HFF-Myc (cell line): ENCODE results near the gene CERS3.

Experiments used
- DNase-seq: peaks from one replicate; pipeline ENCODE4 v3.0.0-alpha.2; 2011; ENCODE audit warnings: low read depth; ENCODE audit errors: extremely low read depth
- H3K4me3 ChIP-seq: replicated peaks from 2 replicates; pipeline ENCODE4 v1.5.1; 2011; ENCODE audit warnings: low read depth, mild to moderate bottlenecking, control low read depth, low read length
- CTCF ChIP-seq: IDR thresholded peaks from 2 replicates; pipeline ENCODE4 v1.5.1; 2012; ENCODE audit warnings: mild to moderate bottlenecking, low read depth, low read length, control low read depth; ENCODE audit errors: missing control alignments

The CERS3 gene

DNA sequence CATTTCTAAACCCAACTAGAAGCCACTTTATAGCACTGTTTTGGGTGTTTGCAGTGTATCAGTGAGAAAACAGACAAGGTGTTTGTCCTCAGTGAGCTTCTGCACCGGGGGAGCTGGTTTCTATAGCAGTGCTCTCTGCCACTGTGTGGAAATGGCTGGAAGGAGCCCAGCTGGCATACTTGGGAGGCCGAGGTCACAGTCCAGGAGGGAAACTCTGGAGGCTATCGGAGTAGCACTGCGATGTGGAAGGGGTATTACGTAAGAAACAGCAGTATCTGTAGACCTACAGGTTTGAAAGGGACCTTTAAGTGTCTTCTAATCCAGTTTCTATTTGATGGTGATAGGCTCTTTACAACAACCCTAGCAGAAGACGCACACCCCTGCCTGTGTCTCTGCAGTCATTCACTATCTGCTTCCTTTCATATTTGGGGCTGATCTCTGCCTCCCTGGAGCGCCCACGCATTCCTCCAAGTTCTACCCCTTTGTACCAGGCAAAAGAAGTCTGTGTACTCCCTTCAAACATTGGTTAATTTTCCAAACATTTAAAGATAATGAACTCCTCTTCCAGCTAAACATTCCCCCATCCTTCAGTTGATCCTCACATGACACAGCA is 99.5 kb downstream of the CERS3 start:
- DNase-seq = no peak
- no peak for TF ChIP-seq CTCF
- no peak overlapping the region for H3K4me3 ChIP-seq

DNA sequence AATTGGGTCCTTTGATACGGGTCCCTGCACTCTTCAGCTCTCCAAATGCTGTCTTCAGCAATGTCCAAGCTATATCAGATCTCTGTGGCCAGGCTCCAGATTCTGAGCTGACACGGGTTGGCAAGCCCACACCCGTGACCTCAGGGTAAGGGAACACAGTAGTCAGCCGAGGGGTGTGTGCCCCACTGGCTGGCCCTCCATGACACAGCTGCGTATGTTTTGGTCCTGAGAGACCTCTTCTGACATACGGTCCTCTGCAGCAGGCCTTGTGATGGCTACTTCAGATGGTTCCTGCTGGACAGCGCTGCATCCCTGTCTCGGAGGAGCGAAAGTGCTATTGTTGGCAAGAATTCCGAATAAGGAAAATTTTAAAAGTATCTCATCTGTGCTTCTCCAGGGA is 101.8 kb downstream of the CERS3 start:
- no peak for DNase-seq
- TF ChIP-seq CTCF = no peak
- H3K4me3 ChIP-seq = no peak overlapping the region

- H3K4me3 ChIP-seq = no peak overlapping the region
These were observed 123.6 kb downstream of the CERS3 start for GRCh38 chr15:100405179-100405578.

DNA sequence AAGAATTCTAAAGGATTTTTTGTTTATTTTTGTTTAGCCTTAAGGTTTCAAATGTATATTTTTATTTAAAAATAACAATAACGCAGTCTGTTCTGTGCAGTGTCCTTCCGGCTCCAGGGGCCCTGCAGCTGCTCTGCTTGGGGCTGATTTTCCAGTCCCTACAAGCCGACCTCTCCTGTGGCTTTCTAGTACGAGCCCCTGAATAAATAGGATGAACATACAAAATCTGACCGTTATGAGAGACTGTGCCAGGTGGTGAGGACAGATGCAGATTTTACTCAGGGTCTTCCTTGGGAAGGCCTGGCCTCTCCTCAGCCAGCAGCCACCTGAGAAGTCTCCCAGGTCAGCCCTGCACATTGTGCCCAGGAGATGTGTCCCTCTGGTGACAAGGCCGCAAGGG is 127.8 kb downstream of the CERS3 start:
- no peak for DNase-seq
- TF ChIP-seq CTCF = no peak
- H3K4me3 ChIP-seq = no peak overlapping the region

More at GRCh38 chr15:100405179-100405578, 123.6 kb downstream of the CERS3 start:
- no peak for DNase-seq
- no peak for TF ChIP-seq CTCF

- TF ChIP-seq CTCF = no peak
- DNase-seq = no peak
- no peak overlapping the region for H3K4me3 ChIP-seq
These were observed 133.9 kb downstream of the CERS3 start for GRCh38 chr15:100394736-100395440.

- TF ChIP-seq CTCF = no peak
- no peak for DNase-seq
These were observed 135.7 kb downstream of the CERS3 start for GRCh38 chr15:100393008-100393407.

More at GRCh38 chr15:100393008-100393407, 135.7 kb downstream of the CERS3 start:
- no peak overlapping the region for H3K4me3 ChIP-seq
